Activated naive CD8-positive, alpha-beta T cell treated with anti-CD3 and anti-CD28 coated beads, Interleukin-2, amount 10 ng/mL, durations not matched to agents 7 days and 5 days (primary cell): ENCODE measurements around the gene UTP14A. TPM values are rescaled to one million over a fixed set of nuclear protein-coding genes. Genes with fewer than 3 reads are reported as not detected.
"Not testable (repeated sequence)": the region's sequence is repeated elsewhere in the genome, so short reads cannot be mapped to it uniquely, and the experiment has no call there.

ENCODE experiments used
- ATAC-seq: fragments of 150-1000 bp; cut with Tn5 transposase; one replicate; pipeline ENCODE4 v1.10.0; 2021; ENCODE audit warnings: low read depth, moderate library complexity
- POLR2A ChIA-PET: fragments of 350-600 bp; sonication (Branson Sonifier 250); formaldehyde crosslinking; loops from one replicate; lab custom pipeline; 2021; ENCODE audit warnings: antibody characterized with exemption; lab: Charles Lee
- DNase-seq: peaks from one replicate; pipeline ENCODE4 v3.0.0; 2021
- H3K27ac Mint-ChIP-seq: one replicate; pipeline ENCODE4 v1.8.0; 2022; ENCODE audit warnings: mild to moderate bottlenecking, mixed read lengths
- H3K27me3 Mint-ChIP-seq: one replicate; pipeline ENCODE4 v1.8.0; 2022; ENCODE audit warnings: mild to moderate bottlenecking, moderate library complexity, mixed read lengths
- H3K36me3 Mint-ChIP-seq: one replicate; pipeline ENCODE4 v1.8.0; 2021; ENCODE audit warnings: mild to moderate bottlenecking, mixed read lengths
- H3K4me1 Mint-ChIP-seq: one replicate; pipeline ENCODE4 v1.8.0; 2021; ENCODE audit warnings: mixed read lengths
- H3K4me3 Mint-ChIP-seq: one replicate; pipeline ENCODE4 v1.8.0; 2022; ENCODE audit warnings: mild to moderate bottlenecking, moderate library complexity, mixed read lengths
- H3K9me3 Mint-ChIP-seq: one replicate; pipeline ENCODE4 v1.8.0; 2021; ENCODE audit warnings: mixed read lengths
- total RNA-seq, 2 experiments: library from RNA; stranded (reverse); gene quantifications; one replicate each; pipeline ENCODE4 v1.2.3, GENCODE V29; 2021

UTP14A gene, protein sequence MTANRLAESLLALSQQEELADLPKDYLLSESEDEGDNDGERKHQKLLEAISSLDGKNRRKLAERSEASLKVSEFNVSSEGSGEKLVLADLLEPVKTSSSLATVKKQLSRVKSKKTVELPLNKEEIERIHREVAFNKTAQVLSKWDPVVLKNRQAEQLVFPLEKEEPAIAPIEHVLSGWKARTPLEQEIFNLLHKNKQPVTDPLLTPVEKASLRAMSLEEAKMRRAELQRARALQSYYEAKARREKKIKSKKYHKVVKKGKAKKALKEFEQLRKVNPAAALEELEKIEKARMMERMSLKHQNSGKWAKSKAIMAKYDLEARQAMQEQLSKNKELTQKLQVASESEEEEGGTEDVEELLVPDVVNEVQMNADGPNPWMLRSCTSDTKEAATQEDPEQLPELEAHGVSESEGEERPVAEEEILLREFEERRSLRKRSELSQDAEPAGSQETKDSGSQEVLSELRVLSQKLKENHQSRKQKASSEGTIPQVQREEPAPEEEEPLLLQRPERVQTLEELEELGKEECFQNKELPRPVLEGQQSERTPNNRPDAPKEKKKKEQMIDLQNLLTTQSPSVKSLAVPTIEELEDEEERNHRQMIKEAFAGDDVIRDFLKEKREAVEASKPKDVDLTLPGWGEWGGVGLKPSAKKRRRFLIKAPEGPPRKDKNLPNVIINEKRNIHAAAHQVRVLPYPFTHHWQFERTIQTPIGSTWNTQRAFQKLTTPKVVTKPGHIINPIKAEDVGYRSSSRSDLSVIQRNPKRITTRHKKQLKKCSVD
- total RNA-seq, result 10 to 100 TPM; 20.8 to 21.0 TPM

DNA sequence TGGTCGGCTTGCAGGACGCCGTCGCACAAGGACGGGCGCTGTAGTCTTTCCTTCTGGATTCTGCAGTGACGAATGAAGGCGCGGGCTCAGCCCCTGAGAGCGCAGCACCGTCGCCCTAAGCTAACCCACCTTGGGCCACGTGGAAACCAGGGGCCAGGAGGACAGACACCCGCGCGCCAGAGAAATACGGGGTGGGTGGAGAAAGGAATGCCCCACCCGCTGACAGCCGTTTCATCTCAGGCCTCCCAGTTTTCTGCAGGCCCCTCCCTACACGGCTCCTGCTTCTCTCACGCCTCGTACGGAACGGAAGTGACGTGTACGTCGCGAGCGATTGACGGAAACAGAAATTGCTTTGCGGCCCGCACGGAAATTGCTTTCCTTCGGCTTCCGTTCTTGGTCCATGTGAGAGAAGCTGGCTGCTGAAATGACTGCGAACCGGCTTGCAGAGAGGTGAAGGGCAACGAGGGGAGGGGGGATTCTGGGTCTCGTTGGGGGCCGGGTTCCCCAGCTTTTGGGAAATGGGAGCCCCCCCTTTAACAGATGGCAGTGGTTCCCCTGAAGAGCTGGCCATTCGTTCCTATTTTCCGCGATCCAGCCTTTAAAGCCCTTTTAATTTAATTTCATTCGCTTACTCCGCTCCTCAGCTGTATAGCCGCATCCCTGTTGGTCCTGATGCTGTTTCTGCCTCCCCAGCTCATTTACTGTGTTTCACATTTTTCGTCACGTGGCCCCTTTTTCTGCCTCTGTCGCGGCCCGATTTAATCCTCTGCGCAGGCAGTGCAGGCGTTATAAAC is at the start of gene UTP14A:
TSS of gene UTP14A (plus strand) at position 378 of the 794 bp plus-strand sequence. CDS start at position 425, 47 bp downstream.
- Mint-ChIP-seq H3K4me1 (peaks cover 9% of the 10 kb centered on the region), H3K9me3 (no peaks in the 10 kb centered on the region), H3K36me3 (peaks cover 2% of the 10 kb centered on the region), H3K27me3 (no peaks in the 10 kb centered on the region), H3K27ac (peak within 1 kb of the TSS; percentile 85), H3K4me3 (peak within 1 kb of the TSS; percentile 84)
- ATAC-seq (peak; percentile 96), DNase-seq (peak; percentile 77)
- POLR2A ChIA-PET, result interaction anchor here (0.7 to 1.2 kb wide), 4 partner anchors 62 to 126 kb away, joined by 3 to 6 read pairs (median 4); partner anchors contain the start of genes SASH3 and ZDHHC9

DNA sequence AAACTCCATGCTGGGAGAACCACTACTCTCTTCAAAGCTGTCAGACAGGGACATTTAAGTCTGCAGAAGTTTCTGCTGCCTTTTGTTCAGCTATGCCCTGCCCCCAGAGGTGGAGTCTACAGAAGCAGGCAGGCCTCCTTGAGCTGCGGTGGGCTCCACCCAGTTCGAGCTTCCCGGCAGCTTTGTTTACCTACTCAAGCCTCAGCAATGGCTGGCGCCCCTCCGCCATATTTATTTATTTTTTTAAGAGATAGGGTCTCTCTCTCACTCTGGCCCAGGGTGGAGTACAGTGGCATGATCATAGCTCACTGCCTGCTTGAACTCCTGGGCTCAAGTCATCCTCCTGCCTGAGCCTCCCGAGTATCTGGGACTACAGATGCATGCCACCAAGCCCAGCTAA is 46.8 kb upstream of the UTP14A start:
- DNase-seq, POLR2A ChIA-PET, H3K4me1 Mint-ChIP-seq, H3K36me3 Mint-ChIP-seq, ATAC-seq, H3K9me3 Mint-ChIP-seq, H3K4me3 Mint-ChIP-seq, H3K27me3 Mint-ChIP-seq: not testable (repeated sequence)
- H3K27ac Mint-ChIP-seq, result peak overlapping the region; percentile 42

DNA sequence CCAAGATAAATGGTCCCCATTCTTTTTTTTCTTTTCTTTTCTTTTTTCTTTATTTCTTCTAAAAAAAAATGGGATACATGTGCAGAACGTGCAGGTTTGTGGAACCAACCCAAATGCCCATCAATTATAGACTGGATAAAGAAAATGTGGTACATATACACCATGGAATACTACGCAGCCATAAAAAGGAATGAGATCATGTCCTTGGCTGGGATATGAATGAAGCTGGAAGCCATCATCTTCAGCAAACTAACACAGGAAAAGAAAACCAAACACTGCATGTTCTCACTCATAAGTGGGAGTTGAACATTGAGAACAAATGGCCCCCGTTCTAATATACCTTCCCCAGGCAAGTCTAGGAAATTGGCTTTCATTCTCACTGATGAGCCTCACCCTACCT is 39.6 kb upstream of the UTP14A start:
- H3K4me3 Mint-ChIP-seq, H3K4me1 Mint-ChIP-seq, H3K36me3 Mint-ChIP-seq, H3K27ac Mint-ChIP-seq, H3K27me3 Mint-ChIP-seq, H3K9me3 Mint-ChIP-seq, POLR2A ChIA-PET, ATAC-seq, DNase-seq: not testable (repeated sequence)

DNA sequence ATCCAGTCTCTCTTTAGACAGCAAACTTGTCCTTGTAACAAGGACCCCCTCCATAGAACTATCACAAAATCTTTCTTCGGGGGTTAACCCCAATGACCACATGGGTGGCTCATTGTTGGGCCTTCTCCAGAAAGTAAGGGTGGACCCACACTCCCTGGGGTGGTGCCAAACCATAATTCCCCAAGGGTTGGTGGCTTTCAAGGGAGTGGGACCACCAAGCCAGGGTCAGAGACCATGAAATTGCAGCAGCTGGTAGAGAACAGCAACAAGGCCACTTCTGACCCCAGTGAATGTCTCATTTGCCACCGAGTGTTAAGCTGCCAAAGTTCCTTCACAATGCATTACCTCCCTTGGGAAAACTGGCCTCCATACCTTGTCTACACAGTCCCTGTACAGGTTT is 33.4 kb upstream of the UTP14A start:
- DNase-seq, result no peak
- ATAC-seq, result no peak
- H3K27ac Mint-ChIP-seq, result no peak overlapping the region
- no peaks in the 10 kb centered on the region for H3K9me3 Mint-ChIP-seq
- POLR2A ChIA-PET, result no interaction called here
- H3K4me3 Mint-ChIP-seq, result no peak overlapping the region
- no peaks in the 10 kb centered on the region for H3K36me3 Mint-ChIP-seq
- no peaks in the 10 kb centered on the region for H3K4me1 Mint-ChIP-seq
- H3K27me3 Mint-ChIP-seq, result peaks cover 2% of the 10 kb centered on the region

DNA sequence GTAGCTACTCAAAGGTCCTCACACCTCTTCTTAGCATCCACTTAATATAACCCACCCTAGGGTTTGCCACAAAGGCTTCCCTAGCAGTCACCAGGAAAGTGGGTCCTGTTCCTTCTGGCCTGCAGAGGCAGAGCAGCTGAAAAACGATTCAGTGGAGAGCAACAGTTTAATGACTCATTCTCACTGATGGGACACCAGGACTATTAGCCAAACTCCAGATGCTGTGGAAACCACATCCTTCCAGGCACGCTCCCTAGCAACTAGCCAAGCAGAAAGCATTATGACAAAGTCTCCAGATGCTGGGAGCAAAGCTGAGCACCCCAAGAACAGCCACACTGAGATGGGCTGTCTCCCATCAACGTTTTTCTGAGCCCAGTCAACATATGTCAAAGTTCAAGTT is 30.3 kb upstream of the UTP14A start:
- Mint-ChIP-seq H3K36me3 (no peaks in the 10 kb centered on the region), H3K27me3 (peaks cover 2% of the 10 kb centered on the region), H3K9me3 (no peaks in the 10 kb centered on the region), H3K27ac (no peak overlapping the region), H3K4me1 (no peaks in the 10 kb centered on the region), H3K4me3 (no peak overlapping the region)
- POLR2A ChIA-PET, result no interaction called here
- ATAC-seq (no peak), DNase-seq (no peak)

DNA sequence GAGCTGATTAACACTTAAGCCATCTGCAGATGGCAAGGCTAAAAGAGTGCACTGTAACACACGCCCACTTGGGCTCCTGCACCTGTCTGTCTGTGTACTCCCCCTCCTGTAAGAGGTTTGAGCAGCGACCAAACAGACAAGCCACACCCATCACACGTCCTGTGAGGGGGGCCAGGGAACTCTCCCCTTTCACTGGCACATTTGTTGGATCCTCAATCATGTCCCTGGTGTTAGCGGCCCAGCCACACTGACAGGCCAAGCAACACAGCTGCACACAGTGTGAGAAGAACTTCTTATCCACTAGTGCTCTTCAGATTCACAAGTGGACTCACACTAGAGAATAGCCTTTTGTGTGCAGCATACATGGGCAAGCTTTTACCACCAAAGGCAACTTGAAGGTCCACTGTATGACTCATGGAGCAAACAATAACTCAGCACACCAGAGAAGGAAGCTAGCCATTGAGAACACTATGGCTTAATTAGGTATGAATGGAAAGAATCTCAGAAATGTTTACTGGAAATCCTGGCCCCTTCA is 29.1 kb upstream of the UTP14A start:
- H3K27ac Mint-ChIP-seq, result no peak overlapping the region
- no peaks in the 10 kb centered on the region for H3K36me3 Mint-ChIP-seq
- DNase-seq, result no peak
- H3K4me3 Mint-ChIP-seq, result no peak overlapping the region
- peaks cover 2% of the 10 kb centered on the region for H3K27me3 Mint-ChIP-seq
- no peak for ATAC-seq
- POLR2A ChIA-PET, result no interaction called here
- H3K9me3 Mint-ChIP-seq, result no peaks in the 10 kb centered on the region
- no peaks in the 10 kb centered on the region for H3K4me1 Mint-ChIP-seq

DNA sequence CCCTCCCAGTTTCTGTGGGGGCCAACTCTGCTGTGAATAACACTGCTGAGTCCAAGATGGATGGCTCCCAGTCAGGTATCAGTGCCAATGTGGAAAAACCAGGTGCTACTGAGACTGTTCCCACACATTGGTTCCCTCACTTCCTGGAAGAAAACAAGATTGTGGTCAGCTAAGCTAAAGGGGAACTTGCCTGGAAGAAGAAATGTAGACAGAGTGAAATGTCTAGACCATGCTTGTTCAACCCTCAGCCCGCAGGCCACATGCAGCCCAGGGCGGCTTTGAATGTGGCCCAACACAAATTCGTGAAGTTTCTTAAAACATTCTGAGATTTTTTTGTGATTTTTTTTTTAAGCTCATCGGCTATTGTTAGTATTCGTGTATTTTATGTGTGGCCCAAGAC is 28.6 kb upstream of the UTP14A start:
- Mint-ChIP-seq H3K27ac (no peak overlapping the region), H3K36me3 (no peaks in the 10 kb centered on the region), H3K4me1 (no peaks in the 10 kb centered on the region), H3K4me3 (no peak overlapping the region), H3K27me3 (peaks cover 2% of the 10 kb centered on the region), H3K9me3 (no peaks in the 10 kb centered on the region)
- ATAC-seq (no peak), DNase-seq (no peak)
- POLR2A ChIA-PET, result no interaction called here

DNA sequence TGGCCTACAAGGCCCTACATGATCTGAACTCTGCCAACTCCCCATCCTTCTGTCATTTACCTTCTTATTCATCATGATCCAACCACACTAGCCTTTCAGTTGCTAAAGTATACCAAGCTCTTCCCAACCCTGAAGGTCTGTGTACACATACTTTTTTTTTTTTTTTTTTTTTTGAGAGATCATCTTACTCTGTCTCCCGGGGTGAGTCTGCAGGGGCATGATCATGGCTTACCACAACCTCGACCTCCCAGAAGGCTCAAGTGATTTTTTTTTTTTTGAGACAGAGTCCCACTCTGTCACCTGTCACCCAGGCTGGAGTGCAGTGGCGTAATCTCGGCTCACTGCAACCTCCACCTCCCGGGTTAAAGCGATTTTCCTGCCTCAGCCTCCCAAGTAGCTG is 5.9 kb upstream of the UTP14A start:
- POLR2A ChIA-PET, result interaction anchor here (0.5 kb wide), 1 partner anchor 12 kb away, joined by 3 read pairs; no protein-coding TSS in a partner anchor
- Mint-ChIP-seq H3K9me3 (no peaks in the 10 kb centered on the region), H3K4me1 (no peaks in the 10 kb centered on the region), H3K36me3 (peaks cover 1% of the 10 kb centered on the region), H3K4me3 (no peak overlapping the region), H3K27me3 (no peaks in the 10 kb centered on the region), H3K27ac (no peak overlapping the region)
- ATAC-seq (no peak), DNase-seq (no peak)

DNA sequence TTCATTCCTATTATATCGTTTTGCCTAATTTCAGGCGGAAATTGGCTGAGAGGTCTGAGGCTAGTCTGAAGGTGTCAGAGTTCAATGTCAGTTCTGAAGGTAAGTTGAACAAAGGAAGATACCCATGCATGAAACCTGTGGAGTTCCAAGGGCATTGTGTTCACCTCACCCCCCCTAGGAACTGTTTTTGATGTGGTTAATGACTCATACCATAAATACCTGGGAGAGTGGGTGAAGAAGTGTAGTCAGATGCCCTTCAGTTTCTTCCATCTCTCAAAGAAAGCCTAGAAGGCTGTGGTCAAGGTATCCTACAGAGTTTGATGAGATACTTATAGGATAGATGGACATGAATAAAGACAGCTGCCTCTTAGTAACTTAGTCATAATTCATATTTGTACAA is 2.7 kb downstream of the UTP14A start:
- H3K36me3 Mint-ChIP-seq, result peaks cover 3% of the 10 kb centered on the region
- H3K9me3 Mint-ChIP-seq, result no peaks in the 10 kb centered on the region
- H3K27ac Mint-ChIP-seq, result no peak overlapping the region
- no peak for DNase-seq
- POLR2A ChIA-PET, result no interaction called here
- H3K27me3 Mint-ChIP-seq, result no peaks in the 10 kb centered on the region
- no peak overlapping the region for H3K4me3 Mint-ChIP-seq
- H3K4me1 Mint-ChIP-seq, result peaks cover 10% of the 10 kb centered on the region
- ATAC-seq, result no peak

DNA sequence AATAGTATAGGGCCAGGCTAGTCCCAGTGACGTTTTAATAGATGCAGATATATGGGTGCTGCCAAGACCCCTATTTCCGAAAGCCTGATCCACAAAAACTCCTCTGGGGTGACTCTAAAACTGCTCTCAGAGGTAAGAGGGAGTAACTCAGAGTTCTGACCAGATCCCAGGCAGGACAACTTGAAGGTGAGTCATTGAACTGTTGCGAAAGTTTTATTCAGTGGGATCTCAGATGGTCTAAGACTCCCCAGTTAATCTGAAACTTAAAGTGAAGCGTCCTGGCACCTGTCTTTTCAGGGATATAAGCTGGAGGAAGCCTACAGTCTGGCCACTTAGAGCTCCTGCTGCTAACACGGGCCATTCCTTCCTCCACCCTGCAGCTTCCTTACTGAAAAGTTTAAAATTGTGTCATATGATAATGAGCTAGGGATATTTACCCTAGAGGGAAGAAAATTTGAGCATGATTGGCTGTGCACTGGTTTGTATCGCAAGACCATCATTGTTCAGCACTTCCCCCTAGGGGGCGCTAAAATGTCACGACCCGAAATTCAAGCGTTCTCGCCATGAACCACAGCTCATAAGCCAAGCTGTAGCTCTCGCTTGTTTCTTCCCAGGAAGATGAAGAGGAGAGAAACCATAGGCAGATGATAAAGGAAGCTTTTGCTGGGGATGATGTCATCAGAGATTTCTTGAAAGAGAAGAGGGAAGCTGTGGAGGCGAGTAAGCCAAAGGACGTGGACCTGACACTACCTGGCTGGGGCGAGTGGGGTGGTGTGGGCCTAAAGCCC is 19.5 kb downstream of the UTP14A start:
- ATAC-seq, result peak; percentile 77
- peaks cover 5% of the 10 kb centered on the region for H3K36me3 Mint-ChIP-seq
- H3K27ac Mint-ChIP-seq, result no peak overlapping the region
- no peaks in the 10 kb centered on the region for H3K27me3 Mint-ChIP-seq
- POLR2A ChIA-PET, result interaction anchor here (0.6 to 1.9 kb wide), 4 partner anchors 58 to 135 kb away, joined by 3 to 6 read pairs (median 4); no protein-coding TSS in a partner anchor
- H3K4me3 Mint-ChIP-seq, result no peak overlapping the region
- H3K9me3 Mint-ChIP-seq, result no peaks in the 10 kb centered on the region
- DNase-seq, result peak; percentile 50
- peaks cover 4% of the 10 kb centered on the region for H3K4me1 Mint-ChIP-seq

DNA sequence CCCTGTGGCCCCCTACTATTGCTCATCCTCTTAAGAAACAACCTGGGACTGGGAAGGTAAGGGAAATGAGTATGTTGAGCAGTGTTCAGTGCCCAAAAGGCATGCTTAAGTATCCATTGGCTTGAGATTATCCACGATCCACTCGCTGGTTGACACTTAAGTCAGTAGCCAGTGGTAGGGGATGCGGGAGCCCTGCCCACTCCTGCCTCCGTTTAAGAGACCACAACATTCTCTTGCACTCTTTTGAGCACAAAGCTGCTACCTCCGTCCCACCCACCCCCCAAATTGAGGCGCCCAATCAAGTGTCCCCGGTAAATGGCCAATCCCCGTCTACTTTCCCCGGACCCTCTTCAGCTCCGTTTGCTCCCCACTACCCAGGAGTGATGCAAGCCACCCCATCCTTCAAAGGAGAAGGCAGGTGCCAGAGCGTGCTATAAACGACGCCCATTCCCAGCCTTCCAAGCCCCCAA is 25.0 kb downstream of the UTP14A start:
- peaks cover 6% of the 10 kb centered on the region for H3K27me3 Mint-ChIP-seq
- DNase-seq (no peak), ATAC-seq (no peak)
- peak overlapping the region; percentile 82 for H3K4me3 Mint-ChIP-seq
- no peaks in the 10 kb centered on the region for H3K9me3 Mint-ChIP-seq
- peak overlapping the region; percentile 94 for H3K27ac Mint-ChIP-seq
- H3K4me1 Mint-ChIP-seq, result peaks cover 2% of the 10 kb centered on the region
- peaks cover 3% of the 10 kb centered on the region for H3K36me3 Mint-ChIP-seq
- POLR2A ChIA-PET, result interaction anchor here (0.7 to 1.4 kb wide), 4 partner anchors 30 to 132 kb away, joined by 3 to 6 read pairs (median 3); no protein-coding TSS in a partner anchor

DNA sequence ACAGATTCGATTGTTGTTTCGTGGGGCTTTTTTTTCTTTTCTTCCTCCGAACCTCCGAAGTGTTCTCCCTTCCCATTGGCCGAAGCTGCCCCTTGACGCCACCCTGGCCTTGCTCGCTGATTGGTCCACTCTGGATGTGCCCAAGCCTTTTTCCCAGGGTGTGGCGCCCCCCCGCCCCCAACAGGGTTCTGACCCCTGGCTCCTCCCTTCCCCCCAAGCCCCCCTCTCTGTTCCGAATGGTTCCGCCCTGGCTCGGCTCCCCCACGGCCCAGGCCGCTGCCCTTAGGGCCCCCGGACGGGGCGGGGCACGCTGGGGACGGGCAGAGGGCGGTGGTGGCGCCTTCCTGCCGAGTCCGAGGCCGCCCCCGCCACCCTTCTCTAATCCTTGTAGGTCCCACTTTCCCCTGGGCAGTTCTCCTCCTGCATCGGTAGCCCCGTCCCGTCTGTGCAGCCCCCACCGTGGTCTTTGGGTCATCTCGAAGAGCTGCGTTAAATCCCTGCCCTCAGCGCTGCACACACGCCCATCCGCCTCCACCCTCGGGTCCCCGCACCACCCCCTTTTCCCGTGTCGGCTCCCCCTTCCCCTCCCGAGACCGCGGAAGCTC is 25.5 kb downstream of the UTP14A start:
- Mint-ChIP-seq H3K27ac (peak overlapping the region; percentile 94), H3K36me3 (peaks cover 3% of the 10 kb centered on the region)
- POLR2A ChIA-PET, result interaction anchor here (0.7 to 1.4 kb wide), 4 partner anchors 30 to 131 kb away, joined by 3 to 6 read pairs (median 3); no protein-coding TSS in a partner anchor

More for the DNA sequence above, 25.5 kb downstream of the UTP14A start:
- no peaks in the 10 kb centered on the region for H3K9me3 Mint-ChIP-seq
- ATAC-seq (peak; percentile 65), DNase-seq (peak; percentile 71)
- peaks cover 6% of the 10 kb centered on the region for H3K27me3 Mint-ChIP-seq
- H3K4me3 Mint-ChIP-seq, result peak overlapping the region; percentile 82
- H3K4me1 Mint-ChIP-seq, result peaks cover 2% of the 10 kb centered on the region
